Lower leg skin (tissue), 3 donors: Measurements from ENCODE around the gene RGPD8.
"Not testable (repeated sequence)": the region's sequence is repeated elsewhere in the genome, so short reads cannot be mapped to it uniquely, and the experiment has no call there.

Experiments
- CTCF ChIP-seq, 3 donors: fragments of 450-650 bp; IDR thresholded peaks; one replicate each; pipeline ENCODE4 v1.5.1; 2016; ENCODE audit warnings: antibody characterized with exemption in 3 of 3, mild to moderate bottlenecking in 3 of 3, moderate library complexity in 2 of 3
- POLR2A ChIP-seq, 2 donors: fragments of 450-650 bp; IDR thresholded peaks; one replicate each; pipeline ENCODE4 v1.6.1; 2016 to 2017; ENCODE audit warnings: antibody characterized with exemption in 2 of 2, mild to moderate bottlenecking in 1 of 2, moderate library complexity in 1 of 2

- TF ChIP-seq CTCF, POLR2A (IDR thresholded peaks at IDR 0.05): not testable (repeated sequence)
Observed at GRCh38 chr2:112434890-112435715, 1.7 kb upstream of the RGPD8 start.
